Measurements from ENCODE around the gene NEDD4L. TPM values are rescaled to one million over a fixed set of nuclear protein-coding genes. Genes with fewer than 3 reads are reported as not detected.

NEDD4L gene
- total and polyA plus RNA-seq, 2 experiments from 2014 or later = 36.2 to 72.3 TPM

DNA sequence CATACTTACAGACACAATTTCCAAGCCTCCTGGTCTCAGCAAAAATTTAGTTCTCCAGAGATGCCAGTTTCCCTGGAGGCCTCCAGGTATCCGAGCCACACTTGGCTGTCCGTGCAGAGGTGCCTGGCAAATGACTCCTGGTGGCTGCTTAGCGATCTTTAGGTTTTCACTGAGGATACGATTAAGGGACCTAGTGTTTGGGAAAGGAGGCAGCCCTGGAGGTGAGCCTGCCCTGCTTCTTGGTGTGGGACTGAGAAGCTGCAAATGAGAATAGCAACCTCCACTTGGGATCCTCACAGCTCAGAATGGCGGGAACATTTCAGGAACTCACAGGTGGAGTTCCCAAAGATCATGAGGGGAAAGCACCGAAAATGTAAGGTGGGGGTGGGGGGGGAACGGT, 367.3 kb downstream of the NEDD4L start:
- H3K27ac ChIP-seq (ENCODE audit: low read depth) = no peak overlapping the region
- no peaks in the 10 kb centered on the region for H3K36me3 Mint-ChIP-seq (ENCODE audit: low read depth)
- H4K20me1 ChIP-seq (replicated peaks; ENCODE audit: insufficient read depth) = no peaks in the 10 kb centered on the region
- no peaks in the 10 kb centered on the region for H3K9me3 Mint-ChIP-seq
- no peaks in the 10 kb centered on the region for H3F3A ChIP-seq (replicated peaks; ENCODE audit: low read depth)
- no peaks in the 10 kb centered on the region for H3K4me1 ChIP-seq (ENCODE audit: insufficient read depth)
- no peaks in the 10 kb centered on the region for H3K79me2 ChIP-seq (replicated peaks; ENCODE audit: insufficient read depth)
- no peak overlapping the region; the same call in 1 of the 2 replicates for H2AFZ ChIP-seq
- peak; percentile 45; the same call in 2 of the 3 replicates for ATAC-seq
- no peak overlapping the region for H3K4me2 ChIP-seq
- H3K27me3 ChIP-seq (ENCODE audit: insufficient read depth) = no peaks in the 10 kb centered on the region
- peaks cover 11% of the 10 kb centered on the region; the same call in 1 of the 2 replicates for H3K9me2 ChIP-seq (ENCODE audit: insufficient read depth)
- no peaks in the 10 kb centered on the region for H3K36me3 ChIP-seq (ENCODE audit: insufficient read depth)
- no peak for DNase-seq (ENCODE audit: low spot score)
- no peak overlapping the region for H3K4me3 Mint-ChIP-seq
- H3K4me3 ChIP-seq = no peak overlapping the region
- peaks cover 3% of the 10 kb centered on the region; the same call in 1 of the 3 replicates for H3K4me1 Mint-ChIP-seq
- H3K27ac Mint-ChIP-seq = no peak overlapping the region
- TF ChIP-seq EZH2 (IDR thresholded peaks at IDR 0.05; ENCODE audit: low read depth, unreplicated experiment) (no peak), EZH2phosphoT487 (IDR thresholded peaks at IDR 0.05; ENCODE audit: unreplicated experiment) (no peak), ZNF331 (CRISPR knock-in tag; IDR thresholded peaks at IDR 0.05; ENCODE audit: low read depth) (no peak), POLR2AphosphoS5 (IDR thresholded peaks at IDR 0.05; ENCODE audit: low read depth) (no peak), STAT1 (IDR thresholded peaks at IDR 0.05; ENCODE audit: unreplicated experiment) (no peak), JUNB (IDR thresholded peaks at IDR 0.05; ENCODE audit: unreplicated experiment) (no peak), NANOG (IDR thresholded peaks at IDR 0.05; ENCODE audit: borderline replicate concordance) (no peak), CREB1 (CRISPR knock-in tag; IDR thresholded peaks at IDR 0.05; ENCODE audit: low read depth) (no peak)
- TF ChIP-seq, protein P1, sequence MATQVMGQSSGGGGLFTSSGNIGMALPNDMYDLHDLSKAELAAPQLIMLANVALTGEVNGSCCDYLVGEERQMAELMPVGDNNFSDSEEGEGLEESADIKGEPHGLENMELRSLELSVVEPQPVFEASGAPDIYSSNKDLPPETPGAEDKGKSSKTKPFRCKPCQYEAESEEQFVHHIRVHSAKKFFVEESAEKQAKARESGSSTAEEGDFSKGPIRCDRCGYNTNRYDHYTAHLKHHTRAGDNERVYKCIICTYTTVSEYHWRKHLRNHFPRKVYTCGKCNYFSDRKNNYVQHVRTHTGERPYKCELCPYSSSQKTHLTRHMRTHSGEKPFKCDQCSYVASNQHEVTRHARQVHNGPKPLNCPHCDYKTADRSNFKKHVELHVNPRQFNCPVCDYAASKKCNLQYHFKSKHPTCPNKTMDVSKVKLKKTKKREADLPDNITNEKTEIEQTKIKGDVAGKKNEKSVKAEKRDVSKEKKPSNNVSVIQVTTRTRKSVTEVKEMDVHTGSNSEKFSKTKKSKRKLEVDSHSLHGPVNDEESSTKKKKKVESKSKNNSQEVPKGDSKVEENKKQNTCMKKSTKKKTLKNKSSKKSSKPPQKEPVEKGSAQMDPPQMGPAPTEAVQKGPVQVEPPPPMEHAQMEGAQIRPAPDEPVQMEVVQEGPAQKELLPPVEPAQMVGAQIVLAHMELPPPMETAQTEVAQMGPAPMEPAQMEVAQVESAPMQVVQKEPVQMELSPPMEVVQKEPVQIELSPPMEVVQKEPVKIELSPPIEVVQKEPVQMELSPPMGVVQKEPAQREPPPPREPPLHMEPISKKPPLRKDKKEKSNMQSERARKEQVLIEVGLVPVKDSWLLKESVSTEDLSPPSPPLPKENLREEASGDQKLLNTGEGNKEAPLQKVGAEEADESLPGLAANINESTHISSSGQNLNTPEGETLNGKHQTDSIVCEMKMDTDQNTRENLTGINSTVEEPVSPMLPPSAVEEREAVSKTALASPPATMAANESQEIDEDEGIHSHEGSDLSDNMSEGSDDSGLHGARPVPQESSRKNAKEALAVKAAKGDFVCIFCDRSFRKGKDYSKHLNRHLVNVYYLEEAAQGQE (IDR thresholded peaks at IDR 0.05; ENCODE audit: unreplicated experiment) = no peak
- TF ChIP-seq, protein P2, sequence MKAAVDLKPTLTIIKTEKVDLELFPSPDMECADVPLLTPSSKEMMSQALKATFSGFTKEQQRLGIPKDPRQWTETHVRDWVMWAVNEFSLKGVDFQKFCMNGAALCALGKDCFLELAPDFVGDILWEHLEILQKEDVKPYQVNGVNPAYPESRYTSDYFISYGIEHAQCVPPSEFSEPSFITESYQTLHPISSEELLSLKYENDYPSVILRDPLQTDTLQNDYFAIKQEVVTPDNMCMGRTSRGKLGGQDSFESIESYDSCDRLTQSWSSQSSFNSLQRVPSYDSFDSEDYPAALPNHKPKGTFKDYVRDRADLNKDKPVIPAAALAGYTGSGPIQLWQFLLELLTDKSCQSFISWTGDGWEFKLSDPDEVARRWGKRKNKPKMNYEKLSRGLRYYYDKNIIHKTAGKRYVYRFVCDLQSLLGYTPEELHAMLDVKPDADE (IDR thresholded peaks at IDR 0.05) = no peak
- TF ChIP-seq, protein P3, sequence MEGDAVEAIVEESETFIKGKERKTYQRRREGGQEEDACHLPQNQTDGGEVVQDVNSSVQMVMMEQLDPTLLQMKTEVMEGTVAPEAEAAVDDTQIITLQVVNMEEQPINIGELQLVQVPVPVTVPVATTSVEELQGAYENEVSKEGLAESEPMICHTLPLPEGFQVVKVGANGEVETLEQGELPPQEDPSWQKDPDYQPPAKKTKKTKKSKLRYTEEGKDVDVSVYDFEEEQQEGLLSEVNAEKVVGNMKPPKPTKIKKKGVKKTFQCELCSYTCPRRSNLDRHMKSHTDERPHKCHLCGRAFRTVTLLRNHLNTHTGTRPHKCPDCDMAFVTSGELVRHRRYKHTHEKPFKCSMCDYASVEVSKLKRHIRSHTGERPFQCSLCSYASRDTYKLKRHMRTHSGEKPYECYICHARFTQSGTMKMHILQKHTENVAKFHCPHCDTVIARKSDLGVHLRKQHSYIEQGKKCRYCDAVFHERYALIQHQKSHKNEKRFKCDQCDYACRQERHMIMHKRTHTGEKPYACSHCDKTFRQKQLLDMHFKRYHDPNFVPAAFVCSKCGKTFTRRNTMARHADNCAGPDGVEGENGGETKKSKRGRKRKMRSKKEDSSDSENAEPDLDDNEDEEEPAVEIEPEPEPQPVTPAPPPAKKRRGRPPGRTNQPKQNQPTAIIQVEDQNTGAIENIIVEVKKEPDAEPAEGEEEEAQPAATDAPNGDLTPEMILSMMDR (conservative IDR thresholded peaks at IDR 0.05; ENCODE audit: low read depth in 2 of 2) = no peak
- peaks cover 3% of the 10 kb centered on the region for H3K27me3 Mint-ChIP-seq (ENCODE audit: insufficient read depth, low read depth, poor library complexity)
